Activated T-helper 1 cell treated with anti-CD3 and anti-CD28 coated beads, Interleukin-12 subunit alpha, Interleukin-12 subunit beta, Interleukin-2, Interleukin-4 antibody, amounts not matched to agents 30 ng/mL and 10 ng/mL and 1 ng/mL, durations not matched to agents 14 hours and 24 hours and 36 hours (primary cell): ENCODE results near the gene CLIP3. TPM values are rescaled to one million over a fixed set of nuclear protein-coding genes. Genes with fewer than 3 reads are reported as not detected.
"Not testable (repeated sequence)": the region's sequence is repeated elsewhere in the genome, so short reads cannot be mapped to it uniquely, and the experiment has no call there.

Source experiments
- DNase-seq: peaks from one replicate; pipeline ENCODE4 v3.0.0; 2021; ENCODE audit warnings: low spot score
- H3K27ac Mint-ChIP-seq: one replicate; pipeline ENCODE4 v1.8.0; 2021; ENCODE audit warnings: mild to moderate bottlenecking, mixed read lengths
- H3K27me3 Mint-ChIP-seq: one replicate; pipeline ENCODE4 v1.8.0; 2022; ENCODE audit warnings: mild to moderate bottlenecking, moderate library complexity, mixed read lengths; ENCODE audit not compliant: insufficient read depth
- H3K36me3 Mint-ChIP-seq: one replicate; pipeline ENCODE4 v1.8.0; 2021; ENCODE audit warnings: low read depth, mixed read lengths
- H3K4me1 Mint-ChIP-seq: one replicate; pipeline ENCODE4 v1.8.0; 2021; ENCODE audit warnings: low read depth, mixed read lengths
- H3K4me3 Mint-ChIP-seq: one replicate; pipeline ENCODE4 v1.8.0; 2021; ENCODE audit warnings: mild to moderate bottlenecking, moderate library complexity, mixed read lengths
- H3K9me3 Mint-ChIP-seq: one replicate; pipeline ENCODE4 v1.8.0; 2021; ENCODE audit warnings: mixed read lengths
- intact Hi-C: fragments of 100-400 bp; cut with micrococcal nuclease; formaldehyde crosslinking; loops from one replicate; pipeline ENCODE4 v1.15.1; 2024
- total RNA-seq: library from RNA; stranded (reverse); gene quantifications from 2 replicates; pipeline ENCODE4 v1.2.3, GENCODE V29; 2022

CLIP3 gene
- total RNA-seq, 1 donor from 2014 or later, result 4.4 TPM

GRCh38 chr19:35990771-35991730, 41.6 kb downstream of the CLIP3 start:
- peaks cover 15% of the 10 kb centered on the region for H3K4me1 Mint-ChIP-seq
- no peak overlapping the region for H3K4me3 Mint-ChIP-seq
- H3K27me3 Mint-ChIP-seq, result peaks cover 16% of the 10 kb centered on the region
- H3K9me3 Mint-ChIP-seq, result no peaks in the 10 kb centered on the region
- H3K36me3 Mint-ChIP-seq, result no peaks in the 10 kb centered on the region
- no peak for DNase-seq
- H3K27ac Mint-ChIP-seq, result no peak overlapping the region
- intact Hi-C loops, result no loop called here

DNA sequence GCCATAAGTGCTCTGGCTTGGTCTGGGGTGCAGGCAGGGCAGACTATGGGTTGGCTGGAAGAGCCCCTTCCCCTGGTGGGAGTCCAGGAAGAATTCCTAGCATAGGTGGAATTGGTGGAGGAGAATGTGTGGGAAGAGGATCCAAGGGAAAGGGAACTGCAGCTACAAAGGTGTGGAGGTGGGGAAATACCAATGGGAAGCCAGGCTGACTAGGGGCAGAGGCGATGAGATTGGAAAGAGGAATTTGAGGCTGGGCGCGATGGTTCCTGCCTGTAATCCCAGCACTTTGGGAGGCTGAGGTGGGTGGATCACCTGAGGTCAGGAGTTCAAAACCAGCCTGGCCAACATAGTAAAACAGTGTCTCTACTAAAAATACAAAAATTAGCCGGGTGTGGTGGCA, 42.5 kb downstream of the CLIP3 start:
- Mint-ChIP-seq H3K9me3 (no peaks in the 10 kb centered on the region), H3K4me3 (no peak overlapping the region), H3K36me3 (no peaks in the 10 kb centered on the region), H3K27me3 (peaks cover 24% of the 10 kb centered on the region), H3K4me1 (peaks cover 10% of the 10 kb centered on the region), H3K27ac (no peak overlapping the region)
- no peak for DNase-seq
- intact Hi-C loops, result no loop called here

DNA sequence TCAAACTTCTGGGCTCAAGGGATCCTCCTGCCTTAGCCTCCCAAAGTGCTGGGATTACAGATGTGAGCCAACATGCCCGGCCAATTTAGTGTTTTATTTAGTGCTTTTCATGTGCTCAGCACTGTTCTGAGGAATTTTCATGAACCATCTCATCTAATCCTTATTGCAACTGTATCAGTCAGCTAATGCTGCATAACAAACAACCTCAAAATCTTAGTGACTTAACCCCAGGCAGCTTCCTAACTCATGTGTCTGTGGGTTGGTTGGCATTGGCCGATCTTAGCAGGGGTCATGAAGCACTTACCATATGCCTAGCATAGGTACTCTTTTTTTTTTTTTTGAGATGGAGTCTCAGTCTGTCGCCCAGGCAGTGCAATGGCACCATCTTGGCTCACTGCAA, 43.8 kb downstream of the CLIP3 start:
- intact Hi-C loops, result no loop called here
- H3K9me3 Mint-ChIP-seq, result no peaks in the 10 kb centered on the region
- no peak overlapping the region for H3K4me3 Mint-ChIP-seq
- H3K36me3 Mint-ChIP-seq, result no peaks in the 10 kb centered on the region
- H3K4me1 Mint-ChIP-seq, result peaks cover 5% of the 10 kb centered on the region
- peaks cover 32% of the 10 kb centered on the region for H3K27me3 Mint-ChIP-seq
- no peak for DNase-seq
- H3K27ac Mint-ChIP-seq, result no peak overlapping the region

DNA sequence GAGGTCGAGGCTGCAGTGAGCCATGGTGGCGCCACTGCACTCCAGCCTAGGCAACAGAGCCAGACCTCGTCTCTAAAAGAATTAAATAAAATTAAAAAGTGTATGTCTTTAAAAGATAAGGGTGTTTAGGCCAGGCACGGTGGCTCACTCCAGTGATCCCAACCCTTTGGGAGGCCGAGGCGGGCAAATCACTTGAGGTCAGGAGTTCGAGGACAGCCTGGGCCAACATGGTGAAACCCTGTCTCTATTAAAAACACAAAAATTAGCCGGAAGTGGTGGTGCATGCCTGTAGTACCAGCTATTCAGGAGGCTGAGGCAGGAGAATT, 45.1 kb downstream of the CLIP3 start:
- DNase-seq, result no peak
- Mint-ChIP-seq H3K4me3 (no peak overlapping the region), H3K9me3 (no peaks in the 10 kb centered on the region), H3K4me1 (peaks cover 5% of the 10 kb centered on the region), H3K27ac (no peak overlapping the region), H3K36me3 (no peaks in the 10 kb centered on the region), H3K27me3 (peaks cover 32% of the 10 kb centered on the region)
- intact Hi-C loops, result loop anchor here (1.0 kb wide), 1 partner anchor 8 kb away; the partner anchor contains the start of gene SDHAF1

- Mint-ChIP-seq H3K4me3 (peak overlapping the region; percentile 82), H3K36me3 (no peaks in the 10 kb centered on the region), H3K9me3 (no peaks in the 10 kb centered on the region), H3K27me3 (peaks cover 32% of the 10 kb centered on the region), H3K27ac (no peak overlapping the region), H3K4me1 (peaks cover 5% of the 10 kb centered on the region)
- no peak for DNase-seq
- intact Hi-C loops, result loop anchor here (1.0 kb wide), 1 partner anchor 8 kb away; the partner anchor contains the start of gene SDHAF1
Measured at GRCh38 chr19:35986664-35987570, 45.8 kb downstream of the CLIP3 start.

- H3K9me3 Mint-ChIP-seq, result no peaks in the 10 kb centered on the region
- DNase-seq, result no peak
- intact Hi-C loops, result no loop called here
- no peak overlapping the region for H3K27ac Mint-ChIP-seq
- H3K4me1 Mint-ChIP-seq, result peaks cover 5% of the 10 kb centered on the region
- no peak overlapping the region for H3K4me3 Mint-ChIP-seq
- H3K36me3 Mint-ChIP-seq, result no peaks in the 10 kb centered on the region
- peaks cover 32% of the 10 kb centered on the region for H3K27me3 Mint-ChIP-seq
Measured at GRCh38 chr19:35986111-35986510, 46.6 kb downstream of the CLIP3 start.

DNA sequence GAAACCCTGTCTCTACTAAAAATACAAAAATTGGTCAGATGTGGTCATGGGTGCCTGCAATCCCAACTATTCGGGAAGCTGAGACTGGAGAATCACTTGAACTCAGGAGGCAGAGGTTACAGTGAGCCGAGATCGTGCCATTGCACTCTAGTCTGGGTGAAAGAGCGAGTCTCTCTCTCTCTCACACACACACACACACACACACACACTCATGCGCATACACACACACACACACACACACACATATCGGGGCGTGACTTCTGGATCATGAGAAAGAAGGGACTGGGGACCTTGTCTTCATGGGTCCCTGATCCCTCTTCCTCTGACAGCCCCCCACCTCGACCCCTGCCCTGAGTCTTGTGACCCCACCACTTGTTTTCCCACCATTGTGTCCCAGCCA, 49.5 kb downstream of the CLIP3 start:
- no peak for DNase-seq
- H3K36me3 Mint-ChIP-seq, result no peaks in the 10 kb centered on the region
- intact Hi-C loops, result no loop called here
- no peak overlapping the region for H3K27ac Mint-ChIP-seq
- peaks cover 38% of the 10 kb centered on the region for H3K27me3 Mint-ChIP-seq
- H3K4me3 Mint-ChIP-seq, result no peak overlapping the region
- H3K9me3 Mint-ChIP-seq, result no peaks in the 10 kb centered on the region
- peaks cover 5% of the 10 kb centered on the region for H3K4me1 Mint-ChIP-seq

DNA sequence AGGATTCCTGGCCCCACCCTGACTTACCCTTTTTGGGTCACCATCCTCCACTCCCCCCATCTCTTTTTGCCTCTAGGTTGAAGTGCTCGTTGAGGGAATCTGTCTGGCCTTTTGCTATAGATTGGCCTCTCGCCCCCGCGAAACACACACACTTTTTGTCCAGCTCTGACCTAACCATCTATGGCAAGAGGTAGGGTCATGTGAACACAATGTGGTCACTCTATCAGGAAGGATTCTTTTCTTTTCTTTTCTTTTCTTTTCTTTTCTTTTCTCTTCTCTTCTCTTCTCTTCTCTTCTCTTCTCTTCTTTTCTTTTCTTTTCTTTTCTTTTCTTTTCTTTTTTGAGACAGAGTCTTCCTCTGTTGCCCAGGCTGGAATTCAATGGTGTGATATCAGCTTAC, 51.7 kb downstream of the CLIP3 start:
- H3K36me3 Mint-ChIP-seq, H3K4me3 Mint-ChIP-seq, DNase-seq, intact Hi-C loops, H3K27ac Mint-ChIP-seq, H3K4me1 Mint-ChIP-seq, H3K9me3 Mint-ChIP-seq: not testable (repeated sequence)
- H3K27me3 Mint-ChIP-seq, result peaks cover 27% of the 10 kb centered on the region

GRCh38 chr19:35978832-35979365, 53.8 kb downstream of the CLIP3 start:
- Mint-ChIP-seq H3K9me3 (no peaks in the 10 kb centered on the region), H3K27me3 (peaks cover 12% of the 10 kb centered on the region), H3K4me3 (no peak overlapping the region), H3K4me1 (no peaks in the 10 kb centered on the region), H3K27ac (no peak overlapping the region), H3K36me3 (no peaks in the 10 kb centered on the region)
- intact Hi-C loops, result no loop called here
- no peak for DNase-seq

- Mint-ChIP-seq H3K4me3 (no peak overlapping the region), H3K9me3 (no peaks in the 10 kb centered on the region), H3K36me3 (no peaks in the 10 kb centered on the region), H3K4me1 (no peaks in the 10 kb centered on the region), H3K27ac (no peak overlapping the region), H3K27me3 (peaks cover 14% of the 10 kb centered on the region)
- no peak for DNase-seq
- intact Hi-C loops, result no loop called here
Measured at GRCh38 chr19:35978271-35978670, 54.4 kb downstream of the CLIP3 start.

DNA sequence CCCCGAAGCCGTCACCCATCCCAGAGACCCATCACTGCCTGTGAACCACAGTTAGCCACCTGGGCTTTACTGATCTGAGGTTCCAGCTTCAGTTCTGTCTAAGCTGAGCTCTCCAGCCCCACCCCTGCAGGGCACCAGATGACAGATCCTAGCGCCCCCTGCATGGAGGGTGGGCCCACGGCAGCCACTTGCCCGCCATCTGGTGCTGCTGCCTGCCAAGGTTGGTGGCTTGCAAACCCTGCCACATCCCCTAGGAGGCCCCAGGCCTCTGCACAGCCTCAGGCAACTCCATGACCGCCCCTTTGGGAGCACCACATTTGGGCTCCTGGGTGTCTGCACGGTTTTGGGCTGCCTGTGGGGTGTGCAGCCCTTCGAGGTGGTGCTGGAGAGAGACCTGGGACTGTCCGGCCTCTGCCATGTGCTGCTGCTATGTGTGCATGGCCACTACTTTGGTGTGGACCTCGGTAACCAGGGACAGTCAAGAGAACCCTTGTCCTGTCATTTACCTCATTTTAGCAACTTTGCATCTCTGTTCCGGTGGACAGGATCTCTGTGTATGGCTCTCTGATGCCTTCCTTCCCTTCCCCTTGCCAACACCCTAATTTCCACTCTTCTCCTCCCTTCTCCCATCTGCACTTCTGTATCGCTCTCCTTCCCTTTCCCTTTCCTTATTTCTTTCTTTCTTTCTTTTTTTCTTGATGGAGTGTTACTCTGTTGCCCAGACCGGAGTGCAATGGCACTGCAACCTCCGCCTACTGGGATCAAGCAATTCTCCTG, 55.0 kb downstream of the CLIP3 start:
- H3K4me1 Mint-ChIP-seq, result no peaks in the 10 kb centered on the region
- intact Hi-C loops, result no loop called here
- peaks cover 14% of the 10 kb centered on the region for H3K27me3 Mint-ChIP-seq
- H3K36me3 Mint-ChIP-seq, result no peaks in the 10 kb centered on the region
- no peak overlapping the region for H3K4me3 Mint-ChIP-seq
- H3K9me3 Mint-ChIP-seq, result no peaks in the 10 kb centered on the region
- H3K27ac Mint-ChIP-seq, result no peak overlapping the region
- DNase-seq, result no peak

DNA sequence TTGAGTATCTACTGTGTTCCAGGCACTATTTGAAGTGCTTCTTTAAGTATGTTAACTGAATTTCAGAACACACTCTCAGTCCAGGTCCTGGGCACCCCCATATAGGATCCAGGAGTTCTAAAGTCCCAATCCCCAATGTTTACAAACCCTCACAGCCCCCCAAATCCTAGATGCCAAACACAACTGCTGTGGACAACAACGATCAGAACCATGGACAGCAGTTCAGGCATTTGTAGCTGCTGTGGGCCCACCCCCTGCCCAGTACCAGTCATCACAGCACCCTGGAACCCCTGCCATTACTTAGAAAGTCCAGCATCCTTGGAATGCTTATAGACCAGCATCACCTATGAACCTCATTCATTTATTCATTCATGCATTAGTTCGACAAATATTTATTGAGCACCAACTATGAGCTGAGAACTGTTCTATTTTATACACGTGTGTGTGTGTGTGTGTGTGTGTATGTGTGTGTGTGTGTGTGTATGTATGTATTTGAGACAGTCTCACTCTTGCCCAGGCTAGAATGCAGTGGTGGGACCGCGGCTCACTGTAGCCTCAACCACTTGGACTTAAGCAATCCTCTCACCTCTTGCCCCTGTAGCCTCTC, 57.0 kb downstream of the CLIP3 start:
- peaks cover 9% of the 10 kb centered on the region for H3K27me3 Mint-ChIP-seq
- no peaks in the 10 kb centered on the region for H3K9me3 Mint-ChIP-seq
- DNase-seq, result no peak
- H3K4me3 Mint-ChIP-seq, result no peak overlapping the region
- no peaks in the 10 kb centered on the region for H3K36me3 Mint-ChIP-seq
- H3K4me1 Mint-ChIP-seq, result no peaks in the 10 kb centered on the region
- intact Hi-C loops, result loop anchor here (1.0 kb wide), 1 partner anchor 12 kb away; no protein-coding TSS in a partner anchor
- no peak overlapping the region for H3K27ac Mint-ChIP-seq
